Measurements from ENCODE around the gene FER. TPM values are rescaled to one million over a fixed set of nuclear protein-coding genes. Genes with fewer than 3 reads are reported as not detected.

Gene FER
- polyA plus RNA-seq, 1 experiment, result 19.0 TPM

DNA sequence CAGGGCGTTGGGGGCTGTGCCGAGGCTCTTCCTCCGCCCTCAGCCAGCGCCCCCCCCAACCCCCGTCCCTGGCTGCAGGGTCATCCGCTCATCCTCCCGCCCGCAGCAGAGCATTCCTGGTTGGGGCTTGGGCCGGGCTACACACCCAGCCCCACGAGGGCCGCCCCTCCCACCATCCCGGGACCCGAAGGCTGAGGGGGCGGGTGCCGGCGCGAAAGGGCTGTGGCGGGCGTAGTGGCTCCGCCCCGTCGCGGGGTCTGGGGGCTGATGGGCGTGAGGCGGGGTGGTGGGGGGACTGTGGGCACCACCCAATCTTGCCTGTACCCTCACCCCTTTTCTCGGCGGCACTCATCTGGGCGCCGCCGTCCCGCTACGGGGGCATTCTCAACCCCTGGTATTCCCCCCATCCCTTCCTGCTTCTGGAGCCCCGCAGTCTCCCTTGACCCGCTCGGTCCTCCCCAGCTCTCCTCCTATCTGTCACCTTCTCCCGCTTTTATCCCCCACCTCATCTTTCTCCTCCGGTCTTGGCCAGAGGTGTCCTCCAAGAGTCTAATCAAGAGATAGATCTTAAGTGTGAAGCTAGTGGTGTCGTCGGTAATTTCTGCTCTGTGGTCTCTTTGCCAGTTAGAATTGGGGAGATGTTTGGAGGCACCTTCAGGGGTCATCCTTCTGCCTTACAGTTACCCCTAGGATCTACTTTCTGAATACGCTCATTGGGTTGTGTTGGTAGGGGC is 1.6 kb downstream of the FER start:
- ChIA-PET CTCF (interaction anchor here (1.1 kb wide), 1 partner anchor 68 kb away, joined by 4 read pairs; no protein-coding TSS in a partner anchor), POLR2A (interaction anchor here (0.6 to 1.4 kb wide), 5 partner anchors 21 to 723 kb away, joined by 3 to 28 read pairs (median 5); partner anchors contain the start of gene PJA2)
- Histone ChIP-seq H3K9me3 (ENCODE audit: control insufficient read depth, insufficient read depth, low read length) (no peaks in the 10 kb centered on the region), H3K4me3 (ENCODE audit: low read depth, low read length) (peak overlapping the region; percentile 81), H3K27me3 (ENCODE audit: control insufficient read depth, insufficient read depth, low read length) (no peaks in the 10 kb centered on the region), H3K27ac (ENCODE audit: low read depth, low read length) (no peak overlapping the region)
- DNase-seq (ENCODE audit: low read depth, low spot score), result peak; percentile 42
- TF ChIP-seq, protein P1, sequence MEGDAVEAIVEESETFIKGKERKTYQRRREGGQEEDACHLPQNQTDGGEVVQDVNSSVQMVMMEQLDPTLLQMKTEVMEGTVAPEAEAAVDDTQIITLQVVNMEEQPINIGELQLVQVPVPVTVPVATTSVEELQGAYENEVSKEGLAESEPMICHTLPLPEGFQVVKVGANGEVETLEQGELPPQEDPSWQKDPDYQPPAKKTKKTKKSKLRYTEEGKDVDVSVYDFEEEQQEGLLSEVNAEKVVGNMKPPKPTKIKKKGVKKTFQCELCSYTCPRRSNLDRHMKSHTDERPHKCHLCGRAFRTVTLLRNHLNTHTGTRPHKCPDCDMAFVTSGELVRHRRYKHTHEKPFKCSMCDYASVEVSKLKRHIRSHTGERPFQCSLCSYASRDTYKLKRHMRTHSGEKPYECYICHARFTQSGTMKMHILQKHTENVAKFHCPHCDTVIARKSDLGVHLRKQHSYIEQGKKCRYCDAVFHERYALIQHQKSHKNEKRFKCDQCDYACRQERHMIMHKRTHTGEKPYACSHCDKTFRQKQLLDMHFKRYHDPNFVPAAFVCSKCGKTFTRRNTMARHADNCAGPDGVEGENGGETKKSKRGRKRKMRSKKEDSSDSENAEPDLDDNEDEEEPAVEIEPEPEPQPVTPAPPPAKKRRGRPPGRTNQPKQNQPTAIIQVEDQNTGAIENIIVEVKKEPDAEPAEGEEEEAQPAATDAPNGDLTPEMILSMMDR (IDR thresholded peaks at IDR 0.05; ENCODE audit: low read depth, low read length), result no peak

DNA sequence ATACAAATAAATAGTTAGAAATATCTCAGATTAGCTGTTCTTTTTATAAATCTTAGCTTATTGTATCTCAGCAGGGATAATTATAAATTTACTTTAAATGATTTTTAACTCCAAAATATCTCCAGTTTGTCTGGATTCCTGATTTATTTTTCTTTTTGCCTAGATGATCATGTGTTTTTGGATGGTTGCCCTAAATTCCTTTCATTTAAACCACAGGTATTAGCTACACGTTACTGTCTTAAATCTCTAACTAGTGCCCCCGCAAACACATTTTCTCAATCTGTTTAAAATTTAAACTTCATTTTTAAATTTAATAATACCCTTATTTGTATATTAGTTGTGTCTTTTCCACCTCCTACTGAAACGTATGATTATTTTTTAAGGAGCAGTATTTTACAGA is 5.6 kb downstream of the FER start:
- Histone ChIP-seq H3K9me3 (ENCODE audit: control insufficient read depth, insufficient read depth, low read length) (no peaks in the 10 kb centered on the region), H3K27me3 (ENCODE audit: control insufficient read depth, insufficient read depth, low read length) (no peaks in the 10 kb centered on the region), H3K4me3 (ENCODE audit: low read depth, low read length) (no peak overlapping the region), H3K27ac (ENCODE audit: low read depth, low read length) (no peak overlapping the region)
- ChIA-PET POLR2A (interaction anchor here (1.1 kb wide), 1 partner anchor 101 kb away, joined by 4 read pairs; no protein-coding TSS in a partner anchor), CTCF (interaction anchor here (1.0 kb wide), 2 partner anchors 16 to 111 kb away, joined by 3 to 4 read pairs; no protein-coding TSS in a partner anchor)
- no peak for DNase-seq (ENCODE audit: low read depth, low spot score)
- TF ChIP-seq, protein P1 (IDR thresholded peaks at IDR 0.05; ENCODE audit: low read depth, low read length), result no peak

DNA sequence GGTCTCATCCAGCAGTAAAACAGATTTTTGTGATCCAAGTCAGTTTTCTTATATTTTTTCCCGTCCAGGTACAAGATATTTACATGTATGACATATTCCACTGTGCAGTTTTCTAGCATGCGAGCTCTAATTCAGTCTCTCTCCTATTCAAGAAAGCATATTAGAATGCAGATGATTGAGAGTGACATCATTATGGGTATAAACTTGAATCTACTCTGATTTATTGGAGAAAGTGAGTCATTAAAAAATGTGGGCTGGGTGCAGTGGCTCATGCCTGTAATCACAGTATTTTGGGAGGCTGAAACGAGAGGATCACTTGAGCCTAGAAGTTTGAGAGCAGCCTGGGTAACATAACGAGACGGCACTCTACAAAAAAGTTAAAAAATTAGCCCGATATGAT is 6.2 kb downstream of the FER start:
- DNase-seq (ENCODE audit: low read depth, low spot score), result no peak
- ChIA-PET CTCF (interaction anchor here (0.6 to 1.0 kb wide), 3 partner anchors 15 to 394 kb away, joined by 4 read pairs; no protein-coding TSS in a partner anchor), POLR2A (interaction anchor here (1.1 kb wide), 1 partner anchor 100 kb away, joined by 4 read pairs; no protein-coding TSS in a partner anchor)
- H3K9me3 ChIP-seq (ENCODE audit: control insufficient read depth, insufficient read depth, low read length), result no peaks in the 10 kb centered on the region
- H3K4me3 ChIP-seq (ENCODE audit: low read depth, low read length), result no peak overlapping the region
- no peak overlapping the region for H3K27ac ChIP-seq (ENCODE audit: low read depth, low read length)
- no peaks in the 10 kb centered on the region for H3K27me3 ChIP-seq (ENCODE audit: control insufficient read depth, insufficient read depth, low read length)
- TF ChIP-seq, protein P1 (IDR thresholded peaks at IDR 0.05; ENCODE audit: low read depth, low read length), result no peak

DNA sequence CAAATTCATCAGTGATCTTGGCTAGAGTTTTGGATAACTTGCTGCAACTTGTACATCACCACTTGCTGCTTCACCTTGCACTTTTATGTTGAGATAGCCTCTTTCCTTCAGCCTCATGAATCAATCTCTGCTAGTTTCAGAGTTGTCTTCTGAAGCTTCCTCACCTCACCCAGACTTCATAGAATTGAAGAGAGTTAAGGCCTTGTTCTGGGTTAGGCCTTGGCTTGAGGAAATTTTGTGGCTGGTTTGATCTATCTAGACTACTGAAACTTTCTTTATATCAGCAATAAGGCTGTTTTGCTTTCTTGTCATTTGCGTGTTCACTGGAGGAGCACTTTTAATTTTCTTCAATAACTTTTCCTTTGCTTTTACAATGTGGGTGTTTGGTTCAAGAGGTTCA is 12.8 kb downstream of the FER start:
- H3K27me3 ChIP-seq (ENCODE audit: control insufficient read depth, insufficient read depth, low read length), result no peaks in the 10 kb centered on the region
- no peak overlapping the region for H3K27ac ChIP-seq (ENCODE audit: low read depth, low read length)
- ChIA-PET POLR2A (no interaction called here), CTCF (no interaction called here)
- no peaks in the 10 kb centered on the region for H3K9me3 ChIP-seq (ENCODE audit: control insufficient read depth, insufficient read depth, low read length)
- DNase-seq (ENCODE audit: low read depth, low spot score), result no peak
- no peak overlapping the region for H3K4me3 ChIP-seq (ENCODE audit: low read depth, low read length)
- TF ChIP-seq, protein P1 (IDR thresholded peaks at IDR 0.05; ENCODE audit: low read depth, low read length), result no peak

DNA sequence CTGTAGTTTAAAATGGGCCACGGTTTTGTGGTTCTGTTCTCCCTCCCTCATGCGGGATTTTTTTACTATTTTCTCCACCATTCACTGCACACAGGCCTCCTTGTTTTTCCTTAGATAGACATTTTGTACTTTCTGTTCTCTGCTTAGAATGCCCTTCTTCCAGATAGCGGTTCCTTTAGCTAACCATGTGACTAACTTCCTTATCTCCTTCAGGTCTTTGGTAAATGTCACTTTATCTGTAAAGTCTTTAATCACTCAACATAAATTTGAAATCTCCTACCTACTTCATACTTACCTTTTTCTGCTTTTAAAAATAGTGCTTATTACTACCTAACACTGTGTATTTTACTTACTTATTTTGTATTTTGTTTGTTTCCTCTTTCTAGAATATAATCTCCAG is 15.0 kb downstream of the FER start:
- TF ChIP-seq, protein P1 (IDR thresholded peaks at IDR 0.05; ENCODE audit: low read depth, low read length), result no peak
- CTCF ChIA-PET, result no interaction called here

More for the DNA sequence above, 15.0 kb downstream of the FER start:
- no peak for DNase-seq (ENCODE audit: low read depth, low spot score)
- no peaks in the 10 kb centered on the region for H3K27me3 ChIP-seq (ENCODE audit: control insufficient read depth, insufficient read depth, low read length)
- no peak overlapping the region for H3K27ac ChIP-seq (ENCODE audit: low read depth, low read length)
- H3K9me3 ChIP-seq (ENCODE audit: control insufficient read depth, insufficient read depth, low read length), result no peaks in the 10 kb centered on the region
- POLR2A ChIA-PET, result no interaction called here
- H3K4me3 ChIP-seq (ENCODE audit: low read depth, low read length), result no peak overlapping the region

Measured in AG04450 (cell line).